Subcutaneous adipose tissue (tissue), 4 donors: ENCODE results near the gene PKP4. TPM values are rescaled to one million over a fixed set of nuclear protein-coding genes. Genes with fewer than 3 reads are reported as not detected.

Source experiments
- total RNA-seq, 4 donors: library from RNA; depleted of rRNA; stranded (reverse); fragments of >200 nt; gene quantifications; one replicate each; pipeline ENCODE4 v1.1.0, GENCODE V29; 2016
- TF ChIP-seq, protein P1 (sequence below): fragments of 450-650 bp; IDR thresholded peaks from one replicate; pipeline ENCODE4 v1.5.1; 2016; ENCODE audit warnings: low read depth, mild to moderate bottlenecking, control low read depth, antibody characterized with exemption, moderate library complexity

PKP4 gene
- total RNA-seq, 4 donors from 2014 or later = 29.6 to 90.6 (median 68.0) TPM

DNA sequence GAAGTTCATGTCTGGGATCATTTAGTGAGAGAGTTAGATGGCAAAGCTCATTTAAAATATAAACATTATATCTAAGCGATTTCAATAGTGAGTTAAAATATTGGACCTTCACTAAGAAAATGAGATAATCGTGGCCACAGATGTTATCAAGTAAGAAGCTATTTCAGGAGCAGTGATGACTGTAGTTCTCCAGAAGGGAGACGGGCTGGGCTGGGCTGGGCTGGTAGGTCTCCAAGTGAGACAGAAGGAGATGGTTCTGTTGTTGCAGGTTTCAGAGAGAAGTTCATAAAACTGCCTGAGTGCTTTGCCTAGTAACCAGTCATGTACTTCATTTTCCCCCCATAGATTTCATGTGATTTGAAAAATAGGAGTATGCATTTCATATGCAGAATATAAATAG, 208.2 kb downstream of the PKP4 start:
- TF ChIP-seq, protein P1, sequence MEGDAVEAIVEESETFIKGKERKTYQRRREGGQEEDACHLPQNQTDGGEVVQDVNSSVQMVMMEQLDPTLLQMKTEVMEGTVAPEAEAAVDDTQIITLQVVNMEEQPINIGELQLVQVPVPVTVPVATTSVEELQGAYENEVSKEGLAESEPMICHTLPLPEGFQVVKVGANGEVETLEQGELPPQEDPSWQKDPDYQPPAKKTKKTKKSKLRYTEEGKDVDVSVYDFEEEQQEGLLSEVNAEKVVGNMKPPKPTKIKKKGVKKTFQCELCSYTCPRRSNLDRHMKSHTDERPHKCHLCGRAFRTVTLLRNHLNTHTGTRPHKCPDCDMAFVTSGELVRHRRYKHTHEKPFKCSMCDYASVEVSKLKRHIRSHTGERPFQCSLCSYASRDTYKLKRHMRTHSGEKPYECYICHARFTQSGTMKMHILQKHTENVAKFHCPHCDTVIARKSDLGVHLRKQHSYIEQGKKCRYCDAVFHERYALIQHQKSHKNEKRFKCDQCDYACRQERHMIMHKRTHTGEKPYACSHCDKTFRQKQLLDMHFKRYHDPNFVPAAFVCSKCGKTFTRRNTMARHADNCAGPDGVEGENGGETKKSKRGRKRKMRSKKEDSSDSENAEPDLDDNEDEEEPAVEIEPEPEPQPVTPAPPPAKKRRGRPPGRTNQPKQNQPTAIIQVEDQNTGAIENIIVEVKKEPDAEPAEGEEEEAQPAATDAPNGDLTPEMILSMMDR = no peak

DNA sequence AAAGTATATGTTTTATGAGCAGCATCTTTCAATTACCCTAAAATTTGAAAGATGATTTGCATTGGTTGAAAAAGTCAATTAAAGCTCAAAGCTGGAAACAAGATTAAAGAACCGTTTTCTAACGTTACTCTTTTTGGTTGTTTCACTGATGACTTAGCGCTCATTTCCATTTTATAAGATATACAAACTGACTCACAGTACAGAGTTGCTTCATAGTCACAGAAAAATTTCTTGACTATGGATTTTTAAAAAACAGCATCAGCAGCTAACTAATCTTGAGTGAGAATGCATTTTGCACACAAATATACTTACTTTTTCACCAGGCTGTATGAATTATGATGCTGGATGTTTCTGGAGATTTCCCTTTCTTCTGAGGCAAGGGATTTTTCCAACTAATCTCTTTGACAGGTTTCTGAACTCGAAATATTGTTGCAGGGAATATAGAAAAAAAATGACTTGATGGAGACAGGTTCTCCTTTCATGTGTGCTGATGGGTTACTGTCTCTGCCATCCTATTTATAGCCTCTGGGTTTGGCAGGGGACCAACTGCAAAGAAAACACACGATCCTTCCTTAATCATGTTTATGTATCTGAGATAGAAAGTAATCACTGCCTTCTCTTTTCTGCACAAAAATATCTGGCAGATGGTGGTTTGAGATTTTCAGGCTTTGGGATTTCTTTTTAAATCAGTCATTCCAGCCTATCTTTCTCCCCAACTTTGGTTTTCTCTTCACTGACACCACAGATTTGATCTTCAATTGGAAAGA, 209.0 kb downstream of the PKP4 start:
- TF ChIP-seq, protein P1 = no peak

GRCh38 chr2:158666969-158667368, 210.2 kb downstream of the PKP4 start:
- TF ChIP-seq, protein P1 = no peak

- TF ChIP-seq, protein P1 = no peak
Observed at GRCh38 chr2:158667586-158667985, 210.8 kb downstream of the PKP4 start.

- TF ChIP-seq, protein P1 = no peak
Observed at GRCh38 chr2:158668001-158668765, 211.4 kb downstream of the PKP4 start.

DNA sequence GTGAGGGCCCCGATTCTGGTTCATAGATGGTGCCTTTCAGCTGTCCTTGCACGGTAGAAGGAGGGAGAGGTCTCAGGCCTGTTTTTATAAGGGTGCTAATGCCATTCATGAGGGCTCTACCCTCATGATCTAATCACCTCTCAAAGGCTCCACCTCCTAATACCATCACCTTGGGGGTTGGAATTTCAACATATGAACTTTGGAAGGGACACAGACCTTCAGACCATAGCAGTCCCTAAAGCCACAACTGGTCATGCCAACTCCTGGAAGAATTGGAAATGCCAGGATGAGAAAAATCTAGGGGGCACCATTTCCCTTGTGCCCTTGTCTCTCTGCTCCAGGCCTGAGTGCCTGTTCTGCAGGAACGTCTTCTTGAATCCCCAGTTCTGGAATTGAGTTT, 213.5 kb downstream of the PKP4 start:
- TF ChIP-seq, protein P1 = no peak
